ES-I3 (cell line): ENCODE data around the gene RAD51C.
"Not testable (repeated sequence)": the region's sequence is repeated elsewhere in the genome, so short reads cannot be mapped to it uniquely, and the experiment has no call there.

Experiments
- H3K36me3 ChIP-seq: 2 replicates; pipeline ENCODE4 v1.6.1; 2013; ENCODE audit warnings: mild to moderate bottlenecking, low read length, control low read depth, moderate library complexity; ENCODE audit not compliant: insufficient read depth
- H3K4me1 ChIP-seq: 2 replicates; pipeline ENCODE4 v1.6.1; 2013; ENCODE audit warnings: mild to moderate bottlenecking, control low read depth, low read length; ENCODE audit not compliant: insufficient read depth
- H3K9ac ChIP-seq: 2 replicates; pipeline ENCODE4 v1.6.1; 2013; ENCODE audit warnings: low read depth, mild to moderate bottlenecking, low read length, moderate library complexity
- H3K9me3 ChIP-seq: 2 replicates; pipeline ENCODE4 v1.6.1; 2013; ENCODE audit warnings: mild to moderate bottlenecking, low read length, moderate library complexity; ENCODE audit not compliant: control insufficient read depth, insufficient read depth

Gene RAD51C

DNA sequence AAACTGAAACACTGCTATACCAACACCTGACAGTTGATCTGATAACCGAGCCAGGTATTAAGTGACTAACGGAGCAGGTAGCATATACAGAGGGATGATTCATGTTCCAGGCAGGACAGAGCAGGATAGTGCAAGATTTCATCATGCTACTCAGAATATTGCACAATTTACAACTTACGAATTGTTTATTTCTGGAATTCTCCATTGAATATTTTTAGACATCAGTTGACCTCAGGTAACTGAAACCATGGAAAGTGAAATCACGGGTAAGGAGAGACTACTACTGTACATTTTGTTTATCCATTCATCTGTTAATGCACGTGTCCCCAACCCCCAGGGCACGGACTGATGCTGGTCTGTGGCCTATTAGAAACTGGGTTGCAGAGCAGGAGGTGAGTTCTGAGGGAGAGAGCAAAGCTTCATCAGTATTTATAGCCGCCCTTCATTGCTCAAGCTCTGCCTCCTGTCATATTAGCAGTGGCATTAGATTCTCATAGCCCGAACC is 48.8 kb downstream of the RAD51C start:
- no peaks in the 10 kb centered on the region for H3K4me1 ChIP-seq
- H3K9me3 ChIP-seq: no peaks in the 10 kb centered on the region
- no peak overlapping the region for H3K9ac ChIP-seq
- no peaks in the 10 kb centered on the region for H3K36me3 ChIP-seq

DNA sequence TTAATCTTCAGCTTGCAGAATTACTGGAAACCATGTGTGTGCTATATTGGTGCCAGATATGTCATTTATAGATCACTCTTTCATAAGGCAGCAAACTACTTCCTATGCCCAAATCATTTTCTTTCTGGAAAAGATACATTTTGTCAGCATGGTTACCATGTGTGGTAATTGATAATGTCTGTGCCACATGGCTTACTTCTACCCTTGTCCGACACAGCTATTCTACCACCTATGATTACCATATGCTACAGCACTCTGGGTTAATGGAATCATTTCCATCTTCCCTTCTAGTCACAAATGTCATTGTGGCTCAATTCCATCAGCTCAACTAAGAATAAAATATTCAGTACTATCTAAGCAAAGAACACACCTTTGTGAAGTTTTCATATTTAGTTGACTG is 55.3 kb downstream of the RAD51C start:
- no peaks in the 10 kb centered on the region for H3K36me3 ChIP-seq
- no peak overlapping the region for H3K9ac ChIP-seq
- H3K4me1 ChIP-seq: no peaks in the 10 kb centered on the region
- no peaks in the 10 kb centered on the region for H3K9me3 ChIP-seq

DNA sequence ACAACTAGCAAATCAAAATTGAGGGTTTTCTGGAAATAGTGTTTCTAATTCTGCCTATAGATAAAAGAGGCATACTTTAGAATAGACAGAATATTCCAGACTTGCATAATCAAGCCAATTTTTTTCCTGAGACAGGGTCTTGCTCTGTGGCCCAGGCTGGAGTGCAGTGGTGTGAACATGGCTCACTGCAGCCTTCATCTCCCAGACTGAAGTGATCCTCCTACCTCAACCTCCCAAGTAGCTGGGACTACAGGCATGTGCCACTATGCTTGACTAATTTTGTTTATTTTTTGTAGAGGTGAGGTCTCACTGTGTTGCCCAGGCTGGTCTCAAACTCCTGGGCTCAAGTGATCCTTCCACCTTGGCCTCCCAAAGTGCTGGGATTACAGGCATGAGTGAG is 57.2 kb downstream of the RAD51C start:
- not testable (repeated sequence) for H3K36me3 ChIP-seq, H3K4me1 ChIP-seq, H3K9ac ChIP-seq, H3K9me3 ChIP-seq

DNA sequence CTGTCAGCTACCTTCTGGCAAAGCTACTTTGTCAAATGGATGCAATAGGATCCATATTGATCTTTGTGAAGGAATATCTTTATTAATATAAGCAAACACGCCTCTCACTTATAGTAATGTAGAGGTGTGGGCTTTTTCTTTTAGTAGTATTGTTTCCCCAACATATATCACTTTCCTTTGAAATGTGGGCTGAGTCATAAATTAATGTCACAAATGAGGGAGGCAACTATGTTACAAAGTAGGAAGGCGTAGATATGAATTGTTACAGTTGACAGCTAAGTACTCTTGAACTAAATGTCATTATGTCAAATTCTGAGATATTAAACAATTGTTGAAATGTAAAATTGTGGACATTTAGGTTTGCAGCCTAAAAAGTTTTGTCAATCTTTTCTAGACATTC is 60.6 kb downstream of the RAD51C start:
- Histone ChIP-seq H3K9ac (no peak overlapping the region), H3K4me1 (peaks cover 8% of the 10 kb centered on the region), H3K36me3 (no peaks in the 10 kb centered on the region), H3K9me3 (no peaks in the 10 kb centered on the region)

DNA sequence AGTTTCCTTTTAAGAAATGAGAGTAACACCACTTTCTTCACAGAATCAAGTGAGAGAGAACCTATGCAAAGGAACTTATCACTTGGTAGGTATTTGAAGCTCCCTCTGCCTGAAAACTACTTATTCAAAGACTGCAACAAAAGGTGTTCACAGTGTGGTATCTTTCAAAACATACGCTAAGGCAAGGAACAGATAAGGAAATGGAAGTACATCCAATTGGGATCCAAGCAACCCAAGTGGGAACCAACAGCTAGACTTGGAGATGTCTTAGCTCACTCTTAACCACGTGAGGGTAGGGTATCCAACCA is 62.8 kb downstream of the RAD51C start:
- H3K9ac ChIP-seq: peak overlapping the region; percentile 84; the same call in 1 of the 2 replicates
- no peaks in the 10 kb centered on the region for H3K36me3 ChIP-seq
- H3K9me3 ChIP-seq: no peaks in the 10 kb centered on the region
- peaks cover 8% of the 10 kb centered on the region for H3K4me1 ChIP-seq

DNA sequence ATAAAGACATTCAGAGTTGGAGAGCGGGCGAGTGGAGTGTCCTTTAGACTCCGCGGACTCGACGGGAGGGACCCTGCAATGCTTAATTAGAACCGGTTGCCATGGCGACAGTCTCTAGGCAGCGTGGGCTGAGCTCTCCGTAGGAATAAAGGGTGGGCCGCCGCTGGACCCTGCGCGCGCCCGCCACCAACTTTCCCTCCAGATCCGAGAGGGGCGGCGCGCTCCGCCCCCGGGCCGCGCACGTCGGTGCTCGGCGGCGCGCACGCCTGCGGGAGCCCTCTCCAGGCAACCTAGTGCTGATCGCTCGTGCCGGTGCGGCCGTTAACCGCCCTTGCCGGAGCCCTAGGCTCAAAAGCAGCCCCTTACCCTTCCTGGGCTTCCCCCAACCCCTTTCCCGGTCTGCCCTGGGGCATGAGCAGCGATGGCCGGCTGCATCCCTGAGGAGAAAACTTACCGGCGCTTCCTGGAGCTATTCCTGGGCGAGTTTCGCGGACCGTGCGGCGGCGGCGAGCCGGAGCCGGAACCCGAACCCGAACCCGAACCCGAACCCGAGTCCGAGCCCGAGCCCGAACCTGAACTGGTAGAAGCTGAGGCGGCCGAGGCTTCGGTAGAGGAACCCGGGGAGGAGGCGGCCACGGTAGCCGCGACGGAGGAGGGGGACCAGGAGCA is 63.3 kb downstream of the RAD51C start, which contains the start of gene PPM1E:
TSS of gene PPM1E (plus strand) at position 278 of the 669 bp plus-strand sequence.
- Histone ChIP-seq H3K9ac (peak within 1 kb of the TSS; percentile 84), H3K4me1 (peaks cover 8% of the 10 kb centered on the region)

DNA sequence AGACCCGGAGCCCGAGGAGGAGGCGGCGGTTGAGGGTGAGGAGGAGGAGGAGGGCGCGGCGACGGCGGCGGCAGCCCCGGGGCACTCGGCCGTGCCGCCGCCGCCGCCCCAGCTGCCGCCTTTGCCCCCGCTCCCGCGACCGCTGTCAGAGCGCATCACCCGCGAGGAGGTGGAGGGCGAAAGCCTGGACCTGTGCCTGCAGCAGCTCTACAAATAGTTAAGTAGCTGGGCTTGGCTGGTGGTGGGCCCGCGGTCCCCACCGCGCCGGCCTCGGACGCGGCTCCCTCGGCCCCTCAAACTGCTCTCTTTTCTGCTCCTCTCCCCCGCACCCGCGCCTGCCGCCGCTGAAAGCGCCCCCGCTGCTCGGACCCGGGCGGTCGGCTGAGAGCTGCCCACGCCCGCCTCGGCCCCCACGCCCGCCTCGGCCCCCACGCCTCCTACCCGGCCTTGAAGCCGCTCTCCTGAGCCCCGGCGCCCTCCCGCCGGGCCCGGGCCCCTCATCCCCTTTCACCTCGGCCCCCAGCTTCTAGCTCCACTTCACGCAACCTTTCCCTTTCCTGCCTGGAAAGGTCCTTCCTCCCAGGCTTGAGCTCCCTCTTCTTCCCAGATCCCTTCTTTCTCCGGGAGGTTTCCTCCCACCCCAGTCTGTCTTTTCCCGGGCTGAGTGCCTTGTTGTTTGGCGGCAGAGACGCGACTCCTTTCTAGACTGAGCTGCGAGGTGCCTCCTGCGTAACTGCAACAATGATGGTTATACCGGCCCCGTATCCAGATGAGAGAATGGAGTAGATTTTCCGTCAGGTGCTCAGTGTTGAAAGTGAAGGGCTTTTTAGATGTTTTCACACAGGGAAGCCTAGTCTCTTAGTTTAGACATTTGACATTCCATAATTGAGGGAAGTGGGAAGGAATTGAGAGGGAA is 64.1 kb downstream of the RAD51C start:
- Histone ChIP-seq H3K4me1 (peaks cover 8% of the 10 kb centered on the region), H3K9me3 (no peaks in the 10 kb centered on the region), H3K9ac (peak overlapping the region; percentile 84), H3K36me3 (no peaks in the 10 kb centered on the region)

More for the DNA sequence above, 63.3 kb downstream of the RAD51C start, which contains the start of gene PPM1E:
- Histone ChIP-seq H3K9me3 (no peaks in the 10 kb centered on the region), H3K36me3 (no peaks in the 10 kb centered on the region)

DNA sequence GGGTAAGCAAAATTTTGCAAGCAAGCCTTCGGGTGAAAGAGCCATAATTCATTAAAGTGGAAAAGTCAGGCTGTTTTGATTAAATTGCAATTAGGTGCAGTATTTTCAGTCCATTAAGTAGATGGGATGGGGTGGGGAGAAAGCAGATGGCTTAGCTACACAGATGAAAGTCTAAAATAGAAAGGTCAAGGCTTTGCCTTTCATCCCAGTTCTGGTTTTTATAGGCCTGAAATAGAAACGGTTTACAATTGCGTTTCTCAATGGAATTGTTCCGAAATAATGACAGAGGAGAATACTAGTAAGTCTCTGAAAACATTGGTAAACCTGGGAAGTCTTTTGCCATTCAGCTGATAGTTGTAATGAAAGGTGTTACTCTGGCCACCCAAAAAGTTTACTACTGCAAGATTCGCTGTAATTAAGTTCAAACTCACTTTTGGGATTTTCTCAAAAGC is 64.8 kb downstream of the RAD51C start:
- Histone ChIP-seq H3K4me1 (peaks cover 8% of the 10 kb centered on the region), H3K9ac (peak overlapping the region; percentile 84), H3K36me3 (no peaks in the 10 kb centered on the region), H3K9me3 (no peaks in the 10 kb centered on the region)

DNA sequence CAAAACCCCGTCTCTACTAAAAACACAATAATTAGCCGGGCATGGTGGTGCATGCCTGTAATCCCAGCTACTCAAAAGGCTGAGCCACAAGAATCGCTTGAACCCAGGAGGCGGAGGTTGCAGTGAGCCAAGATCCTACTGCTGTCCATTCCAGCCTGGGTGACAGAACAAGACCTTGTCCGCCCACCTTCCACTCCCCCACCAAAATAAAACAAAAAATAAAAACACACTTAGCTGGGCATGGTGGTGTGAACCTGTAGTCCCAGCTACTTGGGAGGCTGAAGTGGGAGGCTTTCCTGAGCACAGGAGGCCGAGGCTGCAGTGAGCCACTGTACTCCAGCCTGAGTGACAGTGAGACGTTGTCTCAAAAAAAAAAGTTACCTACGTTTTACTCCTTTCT is 66.5 kb downstream of the RAD51C start:
- Histone ChIP-seq H3K36me3 (no peaks in the 10 kb centered on the region), H3K9ac (no peak overlapping the region), H3K4me1 (peaks cover 8% of the 10 kb centered on the region), H3K9me3 (no peaks in the 10 kb centered on the region)

DNA sequence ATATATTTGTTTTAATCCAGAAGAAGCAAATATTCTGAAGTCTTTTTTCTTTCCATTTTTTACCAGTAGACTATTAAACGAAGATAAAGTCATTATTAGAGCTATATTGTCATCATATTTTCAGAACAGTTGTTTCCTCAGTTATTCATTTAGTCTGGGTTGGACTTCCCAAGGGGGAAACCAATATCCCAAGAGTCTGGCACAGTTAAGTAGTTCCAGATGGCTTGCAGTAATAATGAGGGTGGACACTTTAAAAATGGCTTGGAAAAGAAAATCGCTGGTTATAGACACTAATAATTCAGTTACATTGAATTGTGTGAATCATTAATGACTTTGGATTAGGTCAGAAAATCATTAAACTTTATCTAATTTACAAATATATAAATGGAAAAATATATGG is 67.1 kb downstream of the RAD51C start:
- no peak overlapping the region for H3K9ac ChIP-seq
- no peaks in the 10 kb centered on the region for H3K36me3 ChIP-seq
- peaks cover 8% of the 10 kb centered on the region for H3K4me1 ChIP-seq
- no peaks in the 10 kb centered on the region for H3K9me3 ChIP-seq

DNA sequence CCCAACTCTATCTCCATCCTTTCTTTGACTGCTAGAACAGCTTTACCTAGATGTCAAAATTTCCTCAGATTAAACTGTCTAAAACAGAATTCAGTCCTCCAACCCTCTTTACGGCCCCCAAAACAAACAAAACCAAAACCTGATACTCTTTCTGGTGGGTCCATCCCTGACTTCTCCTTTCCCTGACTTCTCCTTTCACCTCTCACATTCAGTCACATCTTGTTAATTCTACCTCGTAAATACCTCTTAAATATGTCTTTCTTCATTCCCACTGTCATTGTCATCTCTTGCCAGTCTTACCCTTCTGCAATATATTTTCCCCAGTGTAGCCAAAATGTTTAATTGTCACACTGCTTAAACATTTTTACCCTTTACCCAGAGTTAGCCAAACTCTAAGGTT is 67.8 kb downstream of the RAD51C start:
- Histone ChIP-seq H3K4me1 (peaks cover 8% of the 10 kb centered on the region), H3K36me3 (no peaks in the 10 kb centered on the region), H3K9ac (no peak overlapping the region), H3K9me3 (no peaks in the 10 kb centered on the region)

DNA sequence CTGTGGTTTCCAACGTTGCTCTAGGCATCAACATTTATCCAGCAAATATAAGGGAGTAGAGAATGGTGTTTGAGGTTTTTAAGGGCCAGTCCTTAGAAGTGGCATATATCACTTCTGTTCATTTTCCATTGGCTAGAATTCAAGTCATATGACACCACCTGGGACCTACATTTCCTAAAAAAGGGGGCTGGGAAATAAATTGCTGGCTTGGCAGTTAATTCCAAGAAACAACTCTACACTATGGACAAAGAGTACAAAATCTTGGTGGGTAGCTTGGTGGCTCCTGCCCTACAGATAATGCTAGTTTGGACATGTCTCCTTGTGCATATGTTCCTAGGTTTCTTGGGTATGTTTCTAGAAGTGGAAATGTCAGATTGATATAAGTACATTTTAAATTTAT is 70.9 kb downstream of the RAD51C start:
- Histone ChIP-seq H3K4me1 (no peaks in the 10 kb centered on the region), H3K9ac (no peak overlapping the region)

DNA sequence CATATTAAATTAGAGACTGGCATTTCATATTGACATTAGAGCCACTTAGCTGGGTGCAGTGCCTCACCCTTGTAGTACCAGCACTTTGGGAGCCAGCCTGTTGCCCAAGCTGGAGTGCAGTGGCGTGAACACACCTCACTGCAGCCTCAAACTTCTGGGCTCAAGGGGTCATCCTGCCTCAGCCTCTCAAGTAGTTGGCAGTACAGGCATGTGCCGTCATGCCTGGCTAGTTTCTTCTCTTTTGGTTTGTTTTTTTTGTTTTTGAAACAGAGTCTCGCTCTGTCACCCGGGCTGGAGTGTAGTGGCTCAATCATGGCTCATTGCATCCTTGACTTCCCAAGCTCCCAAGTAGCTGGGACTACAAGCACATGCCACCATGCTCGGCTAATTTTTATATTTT is 72.0 kb downstream of the RAD51C start:
- no peaks in the 10 kb centered on the region for H3K9me3 ChIP-seq
- no peaks in the 10 kb centered on the region for H3K4me1 ChIP-seq
- no peaks in the 10 kb centered on the region for H3K36me3 ChIP-seq
- H3K9ac ChIP-seq: no peak overlapping the region

More for the DNA sequence above, 70.9 kb downstream of the RAD51C start:
- Histone ChIP-seq H3K36me3 (no peaks in the 10 kb centered on the region), H3K9me3 (no peaks in the 10 kb centered on the region)

DNA sequence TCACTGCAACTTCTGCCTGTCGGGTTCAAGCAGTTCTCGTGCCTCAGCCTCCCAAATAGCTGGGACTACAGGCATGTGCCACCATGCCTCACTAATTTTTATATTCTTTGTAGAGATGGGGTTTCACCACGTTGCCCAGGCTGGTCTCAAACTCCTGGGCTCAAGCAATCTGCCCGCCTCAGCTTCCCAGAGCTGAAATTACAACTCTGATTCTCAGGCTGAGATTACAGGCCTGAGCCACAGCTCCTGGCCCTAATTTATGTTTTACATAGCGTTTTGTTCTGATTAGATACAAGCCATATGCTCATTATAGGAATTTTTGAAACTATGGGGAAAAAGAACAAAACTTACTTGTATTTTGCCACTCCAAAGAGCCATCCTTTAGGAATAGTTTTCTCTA is 86.1 kb downstream of the RAD51C start:
- H3K4me1 ChIP-seq, H3K9ac ChIP-seq, H3K9me3 ChIP-seq, H3K36me3 ChIP-seq: not testable (repeated sequence)

DNA sequence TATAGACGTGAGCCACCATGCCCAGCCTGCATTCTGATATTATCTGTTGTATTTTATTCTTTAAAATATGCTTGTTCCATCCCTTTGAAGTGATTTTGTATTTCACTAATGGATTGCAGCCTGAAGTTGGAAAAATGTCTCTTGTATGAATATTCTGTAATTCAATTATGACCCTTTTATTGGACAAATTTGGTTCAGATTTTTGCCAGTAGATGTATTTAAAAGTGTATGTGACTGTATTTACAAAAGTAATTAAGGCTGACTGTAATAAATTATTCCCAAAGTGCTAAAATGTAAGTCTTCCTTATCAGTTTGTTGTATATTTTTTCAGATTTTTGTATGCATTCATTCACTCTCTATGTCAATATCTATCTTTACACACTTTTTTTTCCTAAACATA is 87.0 kb downstream of the RAD51C start:
- Histone ChIP-seq H3K9me3 (no peaks in the 10 kb centered on the region), H3K9ac (no peak overlapping the region), H3K36me3 (no peaks in the 10 kb centered on the region), H3K4me1 (no peaks in the 10 kb centered on the region)
